ENCODE data around the gene CH25H.

- TF ChIP-seq CTCF (IDR thresholded peaks at IDR 0.05) (no peak), POLR2A (IDR thresholded peaks at IDR 0.05) (no peak)
Observed at GRCh38 chr10:89184638-89185037, 22.5 kb downstream of the CH25H start.

Measured in heart left ventricle (tissue), 13 donors.